HCT116 (cell line): ENCODE data around the gene ADAR. TPM values are rescaled to one million over a fixed set of nuclear protein-coding genes. Genes with fewer than 3 reads are reported as not detected.

Experiments used
- ATAC-seq: fragments of 200-7000 bp; cut with Tn5 transposase; 2 replicates; pipeline ENCODE4 v1.9.1; 2020; ENCODE audit warnings: mild to moderate bottlenecking, moderate library complexity
- BruUV-seq: library from RNA; stranded (reverse); fragments of 400-500 nt; replicated peaks from 2 replicates; lab custom pipeline; 2021; lab: Mats Ljungman, UMichigan
- CTCF ChIA-PET: fragments of 300-600 bp; sonication (Branson Sonifier 250); formaldehyde crosslinking; loops from one replicate; lab custom pipeline; 2021; ENCODE audit warnings: antibody characterized with exemption; lab: Charles Lee
- POLR2A ChIA-PET: fragments of 300-600, 350-600 bp; sonication (Branson Sonifier 250); formaldehyde crosslinking; loops from one replicate; lab custom pipeline; 2021; ENCODE audit warnings: antibody characterized with exemption; lab: Charles Lee
- RAD21 ChIA-PET, 2 experiments: fragments of 300-600 bp; sonication (Branson Sonifier 250); formaldehyde crosslinking; loops; one replicate each; lab custom pipeline; 2023; ENCODE audit warnings: low total read pairs in 2 of 2; ENCODE audit not compliant: uncharacterized antibody in 2 of 2, unreplicated experiment in 2 of 2, low non-redundant PET in 1 of 2; lab: Charles Lee
- DNase-seq: peaks from one replicate; pipeline ENCODE4 v3.0.0-alpha.2; 2010; ENCODE audit warnings: low read depth, low spot score
- H2AFZ ChIP-seq: fragments of 200-600 bp; shearing (Covaris generic), sonication (generic); 2 replicates; pipeline ENCODE4 v1.6.1; 2017; ENCODE audit warnings: low read depth, mixed run types, mixed read lengths, antibody characterized with exemption, low read length; ENCODE audit not compliant: poor library complexity, severe bottlenecking
- H3K27ac ChIP-seq: 2 replicates; pipeline ENCODE4 v1.5.1; 2012; ENCODE audit warnings: low read depth, low read length
- H3K27me3 ChIP-seq: fragments of 200-600 bp; sonication (generic); 2 replicates; pipeline ENCODE4 v1.6.1; 2016; ENCODE audit warnings: mixed run types, low read length, mixed read lengths; ENCODE audit not compliant: insufficient read depth
- H3K36me3 ChIP-seq, 2 experiments: fragments of 200-500 bp in 1 of 2; fragments of 200-600 bp in 1 of 2; sonication (Bioruptor generic) in 1 of 2; sonication (generic) in 1 of 2; 2 replicates each; pipeline versions ENCODE4 v1.5.1 to v1.6.1; 2014 to 2016; ENCODE audit warnings: low read length in 2 of 2, inconsistent platforms in 1 of 2, mixed read lengths in 1 of 2, mixed run types in 1 of 2; ENCODE audit not compliant: insufficient read depth in 2 of 2, control insufficient read depth in 1 of 2
- H3K4me1 ChIP-seq, 2 experiments: fragments of 200-600 bp in 1 of 2; sonication (generic) in 1 of 2; 2 replicates each; pipeline versions ENCODE4 v1.5.1 to v1.6.1; 2012 to 2017; ENCODE audit warnings: low read length in 2 of 2, inconsistent platforms in 1 of 2, mild to moderate bottlenecking in 1 of 2, mixed read lengths in 1 of 2, mixed run types in 1 of 2, moderate library complexity in 1 of 2; ENCODE audit not compliant: insufficient read depth in 2 of 2, control insufficient read depth in 1 of 2
- H3K4me2 ChIP-seq: fragments of 200-600 bp; sonication (generic); 2 replicates; pipeline ENCODE4 v1.6.1; 2017; ENCODE audit warnings: mixed run types, low read length, mixed read lengths
- H3K4me3 ChIP-seq, 2 experiments: fragments of 200-600 bp in 1 of 2; sonication (generic) in 1 of 2; replicated peaks in 1 of 2; 2 replicates each; pipeline ENCODE4 v1.5.1; 2011 to 2016; ENCODE audit warnings: low read length in 2 of 2, control low read depth in 1 of 2, low read depth in 1 of 2, mild to moderate bottlenecking in 1 of 2, mixed read lengths in 1 of 2, mixed run types in 1 of 2
- H3K79me2 ChIP-seq: fragments of 200-600 bp; sonication (generic); 2 replicates; pipeline ENCODE4 v1.6.1; 2017; ENCODE audit warnings: mild to moderate bottlenecking, mixed run types, low read length, moderate library complexity, mixed read lengths; ENCODE audit not compliant: insufficient read depth
- H3K9ac ChIP-seq: fragments of 200-600 bp; sonication (generic); 2 replicates; pipeline ENCODE4 v1.6.1; 2016; ENCODE audit warnings: low read length, mixed read lengths
- H3K9me2 ChIP-seq: fragments of 200-600 bp; sonication (generic), shearing (Covaris generic); 2 replicates; pipeline ENCODE4 v1.6.1; 2017; ENCODE audit warnings: mixed run types, mild to moderate bottlenecking, moderate library complexity; ENCODE audit not compliant: insufficient read depth
- H3K9me3 ChIP-seq, 2 experiments: fragments of 200-500 bp in 1 of 2; fragments of 200-600 bp in 1 of 2; sonication (Bioruptor generic) in 1 of 2; sonication (generic) in 1 of 2; 2 replicates each; pipeline ENCODE4 v1.6.1; 2014 to 2017; ENCODE audit warnings: low read length in 2 of 2, mixed read lengths in 2 of 2, inconsistent platforms in 1 of 2, low read depth in 1 of 2, mild to moderate bottlenecking in 1 of 2, mixed run types in 1 of 2, moderate library complexity in 1 of 2; ENCODE audit not compliant: control insufficient read depth in 1 of 2, insufficient read depth in 1 of 2
- H4K20me1 ChIP-seq: fragments of 200-600 bp; sonication (generic), shearing (Covaris generic); 2 replicates; pipeline ENCODE4 v1.6.1; 2017; ENCODE audit warnings: mixed run types, mild to moderate bottlenecking, moderate library complexity; ENCODE audit not compliant: insufficient read depth
- CBX3 ChIP-seq: IDR thresholded peaks from 2 replicates; pipeline ENCODE4 v1.6.1; 2012; ENCODE audit warnings: low read depth
- EGR1 ChIP-seq: IDR thresholded peaks from 2 replicates; pipeline ENCODE4 v1.6.1; 2012; ENCODE audit warnings: low read depth
- MAX ChIP-seq: IDR thresholded peaks from 2 replicates; pipeline ENCODE4 v1.6.1; 2012
- POLR2A ChIP-seq: IDR thresholded peaks from 2 replicates; pipeline ENCODE4 v1.7.0; 2011; ENCODE audit warnings: borderline replicate concordance; ENCODE audit not compliant: insufficient read depth, insufficient read length; ENCODE audit errors: extremely low read depth
- SP1 ChIP-seq: IDR thresholded peaks from 2 replicates; pipeline ENCODE4 v1.6.1; 2012; ENCODE audit warnings: low read depth
- YY1 ChIP-seq: IDR thresholded peaks from 2 replicates; pipeline ENCODE4 v1.6.1; 2011; ENCODE audit warnings: low read length, low read depth, moderate library complexity, mild to moderate bottlenecking; ENCODE audit not compliant: insufficient replicate concordance; ENCODE audit errors: extremely low read depth
- intact Hi-C: fragments of 100-400 bp; cut with micrococcal nuclease; formaldehyde crosslinking; loops from 2 replicates; pipeline ENCODE4 v1.10.0; 2022
- total RNA-seq: library from RNA; stranded (reverse); gene quantifications from one replicate; pipeline ENCODE4 v1.2.1, GENCODE V29; 2021; ENCODE audit not compliant: unreplicated experiment

The ADAR gene
- total RNA-seq, 1 experiment from 2014 or later = 169 TPM

GRCh38 chr1:154607106-154607608 lies 829 bp downstream of the ADAR start:
- peak overlapping the region; percentile 88 for H3K27ac ChIP-seq
- POLR2A ChIA-PET = no interaction called here
- RAD21 ChIA-PET = no interaction called here
- CTCF ChIA-PET = no interaction called here
- H4K20me1 ChIP-seq = peaks cover 7% of the 10 kb centered on the region; the same call in 1 of the 2 replicates
- intact Hi-C loops = no loop called here
- peak overlapping the region; percentile 87 for H3K4me2 ChIP-seq
- TF ChIP-seq MAX (no peak), EGR1 (no peak), YY1 (no peak), CBX3 (no peak)
- peaks cover 99% of the 10 kb centered on the region for H3K79me2 ChIP-seq
- H3K36me3 ChIP-seq = peaks cover under 1 to 4% of the 10 kb centered on the region in 2 experiments; a peak in 3 of 4 replicates
- H3K4me3 ChIP-seq = peak overlapping the region; percentile 88 to 97
- peak; percentile 21 for ATAC-seq
- H3K9me3 ChIP-seq = no peaks in the 10 kb centered on the region
- BruUV-seq = TSS peak; percentile 83
- H2AFZ ChIP-seq = no peak overlapping the region
- DNase-seq = no peak
- H3K9me2 ChIP-seq = no peaks in the 10 kb centered on the region
- H3K27me3 ChIP-seq = no peaks in the 10 kb centered on the region
- peak overlapping the region; percentile 99 for H3K9ac ChIP-seq
- peaks cover 17 to 31% of the 10 kb centered on the region in 2 experiments for H3K4me1 ChIP-seq

GRCh38 chr1:154605534-154605933 lies 2.5 kb downstream of the ADAR start:
- peaks cover 16 to 20% of the 10 kb centered on the region in 2 experiments; a peak in 3 of 4 replicates for H3K36me3 ChIP-seq
- no peaks in the 10 kb centered on the region for H3K9me3 ChIP-seq
- peaks cover 17 to 31% of the 10 kb centered on the region in 2 experiments for H3K4me1 ChIP-seq
- H3K4me2 ChIP-seq = no peak overlapping the region
- TF ChIP-seq POLR2A (no peak), SP1 (no peak)
- no peaks in the 10 kb centered on the region for H3K27me3 ChIP-seq
- POLR2A ChIA-PET = interaction anchor here (1.1 kb wide), 1 partner anchor 10 kb away, joined by 4 read pairs; no protein-coding TSS in a partner anchor
- H3K27ac ChIP-seq = no peak overlapping the region
- intact Hi-C loops = no loop called here
- no peak for DNase-seq
- BruUV-seq = no TSS peak
- H3K79me2 ChIP-seq = peaks cover 99% of the 10 kb centered on the region
- H2AFZ ChIP-seq = no peak overlapping the region
- no peak overlapping the region for H3K9ac ChIP-seq
- H4K20me1 ChIP-seq = peaks cover 3% of the 10 kb centered on the region; the same call in 1 of the 2 replicates
- H3K9me2 ChIP-seq = no peaks in the 10 kb centered on the region
- no peak for ATAC-seq
- RAD21 ChIA-PET = no interaction called here
- no peak overlapping the region for H3K4me3 ChIP-seq
- CTCF ChIA-PET = no interaction called here
